WTC11 (cell line): ENCODE measurements around the gene NCS1.

Experiments
- AR ChIP-seq: fragments of 250-450 bp; sonication (Bioruptor Pico); IDR thresholded peaks from 2 replicates; pipeline ENCODE4 v1.9.0; 2021; ENCODE audit warnings: mild to moderate bottlenecking
- ATF3 ChIP-seq: sonication (generic); formaldehyde crosslinking; conservative IDR thresholded peaks from 2 replicates; pipeline ENCODE4 v1.8.1; 2022; ENCODE audit warnings: mild to moderate bottlenecking, missing genetic modification reagents
- CREM ChIP-seq: sonication (generic); formaldehyde crosslinking; IDR thresholded peaks from 2 replicates; pipeline ENCODE4 v1.8.1; 2022; ENCODE audit warnings: mild to moderate bottlenecking, missing genetic modification reagents, moderate library complexity
- CTCF ChIP-seq: fragments of 200-600 bp; IDR thresholded peaks from 2 replicates; pipeline ENCODE4 v1.8.0; 2022; ENCODE audit warnings: antibody characterized with exemption
- RELA ChIP-seq: sonication (generic); formaldehyde crosslinking; IDR thresholded peaks from 2 replicates; pipeline ENCODE4 v1.8.1; 2022; ENCODE audit warnings: missing genetic modification reagents, mild to moderate bottlenecking, borderline replicate concordance
- TEAD1 ChIP-seq: sonication (generic); formaldehyde crosslinking; IDR thresholded peaks from 2 replicates; pipeline ENCODE4 v1.8.0; 2022; ENCODE audit warnings: mild to moderate bottlenecking, missing genetic modification reagents
- ZNF232 ChIP-seq: sonication (generic); formaldehyde crosslinking; IDR thresholded peaks from 2 replicates; pipeline ENCODE4 v1.8.0; 2022; ENCODE audit warnings: mild to moderate bottlenecking, missing genetic modification reagents
- TF ChIP-seq, protein P1 (sequence below): sonication (generic); formaldehyde crosslinking; IDR thresholded peaks from 2 replicates; pipeline ENCODE4 v1.8.1; 2022; ENCODE audit warnings: mild to moderate bottlenecking, moderate library complexity, missing genetic modification reagents

DNA sequence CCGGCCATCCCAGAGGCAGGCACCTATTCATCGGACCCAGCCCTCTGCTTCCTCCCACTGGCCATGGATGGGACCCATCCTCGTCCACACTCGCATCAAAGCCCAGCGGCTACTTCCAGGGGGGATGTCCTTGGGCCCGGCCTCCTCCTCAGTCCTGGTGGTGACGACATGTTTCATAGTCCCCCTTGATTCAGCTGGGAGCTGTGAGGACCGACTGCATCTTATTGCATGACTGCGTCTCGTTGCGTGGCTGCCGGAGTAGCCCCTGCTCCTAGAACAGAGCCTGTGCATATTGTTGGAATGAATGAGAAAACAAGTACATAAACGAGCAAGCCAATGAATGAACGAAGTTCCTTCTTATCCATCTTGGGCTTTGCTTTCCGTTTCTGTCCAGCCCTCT, 12.8 kb downstream of the NCS1 start:
- TF ChIP-seq CTCF, result no peak
- TF ChIP-seq ZNF232 (CRISPR knock-in tag), result no peak
- no peak for TF ChIP-seq AR (CRISPR knock-in tag)
- no peak for TF ChIP-seq TEAD1 (CRISPR knock-in tag)
- TF ChIP-seq CREM (CRISPR knock-in tag), result no peak
- TF ChIP-seq RELA (CRISPR knock-in tag), result no peak
- TF ChIP-seq, protein P1, sequence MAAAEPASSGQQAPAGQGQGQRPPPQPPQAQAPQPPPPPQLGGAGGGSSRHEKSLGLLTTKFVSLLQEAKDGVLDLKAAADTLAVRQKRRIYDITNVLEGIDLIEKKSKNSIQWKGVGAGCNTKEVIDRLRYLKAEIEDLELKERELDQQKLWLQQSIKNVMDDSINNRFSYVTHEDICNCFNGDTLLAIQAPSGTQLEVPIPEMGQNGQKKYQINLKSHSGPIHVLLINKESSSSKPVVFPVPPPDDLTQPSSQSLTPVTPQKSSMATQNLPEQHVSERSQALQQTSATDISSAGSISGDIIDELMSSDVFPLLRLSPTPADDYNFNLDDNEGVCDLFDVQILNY, result no peak
- TF ChIP-seq ATF3, result no peak
